Endothelial cell of umbilical vein (primary cell): ENCODE results near the gene PRR19. TPM values are rescaled to one million over a fixed set of nuclear protein-coding genes. Genes with fewer than 3 reads are reported as not detected.

Experiments
- BruUV-seq: library from RNA; stranded (reverse); fragments of 400-500 nt; replicated peaks from 2 replicates; lab custom pipeline; 2021; lab: Mats Ljungman, UMichigan
- CTCF ChIA-PET: fragments of 300-600, 350-600 bp; sonication (Branson Sonifier 250); formaldehyde crosslinking; loops from one replicate; lab custom pipeline; 2021; ENCODE audit warnings: antibody characterized with exemption, inconsistent platforms; lab: Charles Lee
- POLR2A ChIA-PET: fragments of 300-600, 350-600 bp; sonication (Branson Sonifier 250); formaldehyde crosslinking; loops from one replicate; lab custom pipeline; 2021; ENCODE audit warnings: antibody characterized with exemption, inconsistent platforms; lab: Charles Lee
- DNase-seq: peaks from one replicate; pipeline ENCODE4 v3.0.0-alpha.2; 2011; ENCODE audit warnings: low read depth, low spot score
- FAIRE-seq: peaks from 2 replicates; lab custom pipeline; 2011; peaks lifted over from hg19 to GRCh38; lab: Jason Lieb, UNC
- H2AFZ ChIP-seq: 2 replicates; pipeline ENCODE4 v1.6.0; 2012; ENCODE audit warnings: low read depth, low read length, control low read depth, inconsistent platforms
- H3K27ac ChIP-seq: 2 replicates; pipeline ENCODE4 v1.5.1; 2011; ENCODE audit warnings: low read depth, mild to moderate bottlenecking, control low read depth, low read length, moderate library complexity; ENCODE audit not compliant: insufficient read depth
- H3K27me3 ChIP-seq, 2 experiments: 2 replicates each; pipeline versions ENCODE4 v1.6.0 to v1.6.1; 2011; ENCODE audit warnings: low read length in 2 of 2, mixed read lengths in 1 of 2; ENCODE audit not compliant: control insufficient read depth in 2 of 2, insufficient read depth in 2 of 2
- H3K36me3 ChIP-seq, 2 experiments: 2 replicates in 1 of 2; 3 replicates in 1 of 2; pipeline ENCODE4 v1.5.1; 2011; ENCODE audit warnings: low read length in 2 of 2, mild to moderate bottlenecking in 1 of 2, moderate library complexity in 1 of 2; ENCODE audit not compliant: control insufficient read depth in 2 of 2, insufficient read depth in 2 of 2; ENCODE audit errors: extremely low read depth in 1 of 2
- H3K4me1 ChIP-seq: 3 replicates; pipeline ENCODE4 v1.5.1; 2011; ENCODE audit warnings: mild to moderate bottlenecking, low read length; ENCODE audit not compliant: control insufficient read depth, insufficient read depth; ENCODE audit errors: extremely low read depth
- H3K4me2 ChIP-seq: 2 replicates; pipeline ENCODE4 v1.6.1; 2011; ENCODE audit warnings: low read length, control low read depth, mixed read lengths; ENCODE audit not compliant: insufficient read depth
- H3K4me3 ChIP-seq, 3 experiments: fragments of 200-600 bp in 1 of 3; sonication (generic), shearing (Covaris generic) in 1 of 3; replicated peaks in 1 of 3; 2 replicates each; pipeline ENCODE4 v1.5.1; 2011 to 2016; ENCODE audit warnings: control low read depth in 3 of 3, low read length in 3 of 3, mild to moderate bottlenecking in 2 of 3, inconsistent platforms in 1 of 3, low read depth in 1 of 3, moderate library complexity in 1 of 3; ENCODE audit not compliant: insufficient read depth in 1 of 3
- H3K79me2 ChIP-seq: 2 replicates; pipeline ENCODE4 v1.6.0; 2012; ENCODE audit warnings: low read length, inconsistent platforms; ENCODE audit not compliant: control insufficient read depth, insufficient read depth
- H3K9ac ChIP-seq: replicated peaks from 2 replicates; pipeline ENCODE3; 2011; ENCODE audit warnings: low read length, control low read depth; ENCODE audit not compliant: insufficient read depth; ENCODE audit errors: extremely low read depth
- H3K9me1 ChIP-seq: replicated peaks from 3 replicates; pipeline ENCODE4 v1.6.0; 2011; ENCODE audit warnings: mild to moderate bottlenecking, low read length; ENCODE audit not compliant: control insufficient read depth, insufficient read depth; ENCODE audit errors: extremely low read depth
- H3K9me3 ChIP-seq: replicated peaks from 2 replicates; pipeline ENCODE4 v1.5.1; 2012; ENCODE audit warnings: low read length, inconsistent platforms; ENCODE audit not compliant: control insufficient read depth, insufficient read depth
- H4K20me1 ChIP-seq: replicated peaks from 2 replicates; pipeline ENCODE3; 2011; ENCODE audit warnings: mild to moderate bottlenecking, low read length; ENCODE audit not compliant: control insufficient read depth, insufficient read depth; ENCODE audit errors: extremely low read depth
- EZH2 ChIP-seq: IDR thresholded peaks from 2 replicates; pipeline ENCODE4 v1.6.1; 2012; ENCODE audit warnings: borderline replicate concordance, low read depth, mild to moderate bottlenecking, moderate library complexity, low read length, inconsistent platforms; ENCODE audit not compliant: severe bottlenecking
- FOS ChIP-seq: IDR thresholded peaks from 2 replicates; pipeline ENCODE4 v1.6.1; 2011; ENCODE audit warnings: mild to moderate bottlenecking, low read length, moderate library complexity, borderline replicate concordance; ENCODE audit not compliant: insufficient read depth
- MYC ChIP-seq: IDR thresholded peaks from one replicate; pipeline ENCODE4 v1.6.1; 2011; ENCODE audit warnings: mild to moderate bottlenecking, low read depth, low read length
- POLR2AphosphoS5 ChIP-seq: IDR thresholded peaks from 2 replicates; pipeline ENCODE4 v1.6.1; 2012; ENCODE audit warnings: low read depth, mild to moderate bottlenecking, control low read depth, low read length, moderate library complexity; ENCODE audit not compliant: insufficient read depth
- dilution Hi-C: fragments of 300-500 bp; cut with MboI; formaldehyde crosslinking; loops from one replicate; pipeline ENCODE4 v1.15.0; 2019; ENCODE audit warnings: low sequenced_read_pairs; ENCODE audit not compliant: extremely low pct_ligation_motif_present
- intact Hi-C: fragments of 100-400 bp; cut with micrococcal nuclease; formaldehyde crosslinking; loops from one replicate; pipeline ENCODE4 v1.10.0; 2022
- polyA plus RNA-seq, 4 experiments: library from polyadenylated mRNA; depleted of rRNA in 3 of 4; stranded (reverse) in 3 of 4; unstranded in 1 of 4; fragments of >200 nt; gene quantifications; 2 replicates each; pipeline versions ENCODE4 v1.2.1 to v1.2.3, GENCODE V29; 2011 to 2012; ENCODE audit warnings: missing spikeins in 1 of 4
- total RNA-seq: library from RNA; stranded (reverse); gene quantifications from 2 replicates; pipeline ENCODE4 v1.2.3, GENCODE V29; 2021
- TF ChIP-seq, protein P1 (sequence below), 2 donors: IDR thresholded peaks; 1 replicate in 1 of 2; 2 replicates in 1 of 2; pipeline ENCODE4 v1.5.1; 2011; ENCODE audit warnings: low read length in 2 of 2, mild to moderate bottlenecking in 2 of 2, moderate library complexity in 2 of 2, control low read depth in 1 of 2, inconsistent platforms in 1 of 2, low read depth in 1 of 2; ENCODE audit not compliant: insufficient read depth in 1 of 2; ENCODE audit errors: extremely low read depth in 1 of 2

Gene PRR19
- total and polyA plus RNA-seq, 2 donors (not counting 3 experiments of a cell fraction or from before 2014, with no cell fraction given), result 1.0 to 1.4 TPM

DNA sequence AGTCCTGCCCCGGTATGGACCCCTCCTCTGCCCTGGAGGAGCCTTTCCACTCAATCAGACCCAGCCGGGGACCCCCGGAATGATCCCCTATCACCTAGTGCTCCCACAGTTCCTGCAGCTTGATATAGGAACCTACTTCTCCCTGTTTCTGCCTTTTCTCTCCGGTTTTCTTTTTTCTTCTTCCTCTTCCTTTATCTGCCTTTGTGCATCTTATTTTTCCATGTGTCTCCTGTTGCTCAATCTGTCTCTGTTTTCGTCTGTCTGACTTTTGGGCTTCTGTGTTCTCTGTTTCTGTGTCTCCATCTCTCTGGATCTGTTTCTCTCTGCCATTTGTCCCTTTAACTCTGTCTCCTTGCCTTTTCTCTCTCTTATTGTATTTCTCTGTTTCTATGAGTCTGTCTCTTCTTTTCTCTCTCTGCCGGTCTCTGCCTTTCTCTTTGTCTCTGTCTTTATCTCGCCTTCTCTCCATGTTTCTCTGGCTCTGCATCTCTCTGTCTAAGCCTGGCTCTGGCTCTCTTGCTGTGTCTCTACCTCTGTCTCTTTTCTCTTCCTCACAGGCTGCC, 33.5 kb downstream of the PRR19 start:
- H3K4me3 ChIP-seq, result no peak overlapping the region
- no peaks in the 10 kb centered on the region for H3K27me3 ChIP-seq
- H3K9me1 ChIP-seq, result no peaks in the 10 kb centered on the region
- dilution Hi-C loops, result no loop called here
- no peaks in the 10 kb centered on the region for H3K79me2 ChIP-seq
- no peaks in the 10 kb centered on the region for H3K9me3 ChIP-seq
- H4K20me1 ChIP-seq, result no peaks in the 10 kb centered on the region
- ChIA-PET POLR2A (no interaction called here), CTCF (no interaction called here)
- H3K9ac ChIP-seq, result no peak overlapping the region
- intact Hi-C loops, result no loop called here
- no peak overlapping the region for H3K27ac ChIP-seq
- BruUV-seq, result no TSS peak
- no peaks in the 10 kb centered on the region for H3K4me1 ChIP-seq
- peaks cover 0 to 7% of the 10 kb centered on the region in 2 experiments for H3K36me3 ChIP-seq
- H2AFZ ChIP-seq, result no peak overlapping the region
- H3K4me2 ChIP-seq, result no peak overlapping the region
- no peak for DNase-seq
- TF ChIP-seq EZH2, result no peak
- TF ChIP-seq FOS, result no peak
- TF ChIP-seq, protein P1, sequence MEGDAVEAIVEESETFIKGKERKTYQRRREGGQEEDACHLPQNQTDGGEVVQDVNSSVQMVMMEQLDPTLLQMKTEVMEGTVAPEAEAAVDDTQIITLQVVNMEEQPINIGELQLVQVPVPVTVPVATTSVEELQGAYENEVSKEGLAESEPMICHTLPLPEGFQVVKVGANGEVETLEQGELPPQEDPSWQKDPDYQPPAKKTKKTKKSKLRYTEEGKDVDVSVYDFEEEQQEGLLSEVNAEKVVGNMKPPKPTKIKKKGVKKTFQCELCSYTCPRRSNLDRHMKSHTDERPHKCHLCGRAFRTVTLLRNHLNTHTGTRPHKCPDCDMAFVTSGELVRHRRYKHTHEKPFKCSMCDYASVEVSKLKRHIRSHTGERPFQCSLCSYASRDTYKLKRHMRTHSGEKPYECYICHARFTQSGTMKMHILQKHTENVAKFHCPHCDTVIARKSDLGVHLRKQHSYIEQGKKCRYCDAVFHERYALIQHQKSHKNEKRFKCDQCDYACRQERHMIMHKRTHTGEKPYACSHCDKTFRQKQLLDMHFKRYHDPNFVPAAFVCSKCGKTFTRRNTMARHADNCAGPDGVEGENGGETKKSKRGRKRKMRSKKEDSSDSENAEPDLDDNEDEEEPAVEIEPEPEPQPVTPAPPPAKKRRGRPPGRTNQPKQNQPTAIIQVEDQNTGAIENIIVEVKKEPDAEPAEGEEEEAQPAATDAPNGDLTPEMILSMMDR (IDR thresholded peaks at IDR 0.05; ENCODE audit: extremely low read depth in 1 of 2, insufficient read depth in 1 of 2, low read depth in 1 of 2, low read length in 2 of 2), result no peak
- TF ChIP-seq MYC, result no peak
- TF ChIP-seq POLR2AphosphoS5, result no peak
- no peak for FAIRE-seq

DNA sequence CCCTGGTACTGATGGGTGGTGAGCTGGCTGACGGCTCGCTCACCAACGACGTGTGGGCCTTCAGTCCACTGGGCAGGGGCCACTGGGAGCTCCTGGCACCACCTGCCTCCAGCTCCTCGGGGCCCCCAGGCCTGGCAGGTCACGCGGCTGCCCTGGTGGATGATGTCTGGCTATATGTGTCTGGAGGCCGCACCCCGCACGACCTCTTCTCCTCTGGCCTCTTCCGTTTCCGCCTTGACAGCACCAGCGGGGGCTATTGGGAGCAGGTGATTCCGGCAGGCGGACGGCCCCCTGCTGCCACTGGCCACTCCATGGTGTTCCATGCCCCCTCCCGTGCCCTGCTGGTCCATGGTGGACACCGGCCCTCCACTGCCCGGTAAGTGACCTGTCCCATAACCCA, 34.0 kb downstream of the PRR19 start:
- no peak overlapping the region for H3K4me2 ChIP-seq
- no peaks in the 10 kb centered on the region for H3K9me1 ChIP-seq
- H3K36me3 ChIP-seq, result peaks cover 0 to 7% of the 10 kb centered on the region in 2 experiments
- ChIA-PET POLR2A (no interaction called here), CTCF (no interaction called here)
- no peaks in the 10 kb centered on the region for H3K9me3 ChIP-seq
- TSS peak; percentile 27 for BruUV-seq
- TF ChIP-seq, protein P1 (IDR thresholded peaks at IDR 0.05; ENCODE audit: extremely low read depth in 1 of 2, insufficient read depth in 1 of 2, low read depth in 1 of 2, low read length in 2 of 2), result no peak
- TF ChIP-seq EZH2, result no peak
- no peaks in the 10 kb centered on the region for H3K27me3 ChIP-seq
- H3K27ac ChIP-seq, result no peak overlapping the region
- H4K20me1 ChIP-seq, result no peaks in the 10 kb centered on the region
- FAIRE-seq (no peak), DNase-seq (no peak)
- no peak overlapping the region for H3K4me3 ChIP-seq
- no peak overlapping the region for H2AFZ ChIP-seq
- intact Hi-C loops (no loop called here), dilution Hi-C loops (no loop called here)
- H3K9ac ChIP-seq, result no peak overlapping the region
- H3K4me1 ChIP-seq, result no peaks in the 10 kb centered on the region
- no peaks in the 10 kb centered on the region for H3K79me2 ChIP-seq
